Daoy (cell line): Measurements from ENCODE around the gene GBE1. TPM values are rescaled to one million over a fixed set of nuclear protein-coding genes. Genes with fewer than 3 reads are reported as not detected.
A peak's percentile ranks its signal among the peaks of the same experiment; 100 is the strongest.
"Not testable (repeated sequence)": the region's sequence is repeated elsewhere in the genome, so short reads cannot be mapped to it uniquely, and the experiment has no call there.

ENCODE experiments used
- DNase-seq: peaks from one replicate; pipeline ENCODE4 v3.0.0-alpha.2; 2015; ENCODE audit warnings: low read depth
- total RNA-seq: library from RNA; depleted of rRNA; stranded (reverse); fragments of >200 nt; shearing (Covaris generic); gene quantifications from 2 replicates; pipeline ENCODE4 v1.2.3, GENCODE V29; 2014

The GBE1 gene
- total RNA-seq, 1 experiment from 2014 or later: 28.6 TPM

GRCh38 chr3:81753416-81754027 lies 7.9 kb downstream of the GBE1 start:
- no peak for DNase-seq

DNA sequence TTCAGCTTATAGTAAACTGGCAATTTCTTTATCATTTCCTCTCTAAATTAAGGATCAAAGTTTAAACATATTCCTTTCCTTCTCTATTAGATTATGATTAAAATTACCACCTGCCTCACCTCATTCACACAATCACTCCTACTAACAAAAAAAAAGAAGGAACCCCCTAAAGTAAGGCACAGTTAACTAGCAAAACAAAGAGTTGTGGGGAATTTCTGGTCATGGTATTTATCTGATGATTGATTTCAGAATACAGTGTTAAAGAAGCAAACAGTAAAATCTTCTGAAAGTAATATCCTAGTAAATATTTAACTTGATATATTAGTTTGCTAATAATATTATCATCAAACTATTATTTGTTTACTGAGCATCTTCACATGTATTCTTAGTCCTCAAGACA lies 8.8 kb downstream of the GBE1 start:
- DNase-seq: no peak

- peak; percentile 3 for DNase-seq
Measured at GRCh38 chr3:81749265-81749664, 12.2 kb downstream of the GBE1 start.

DNA sequence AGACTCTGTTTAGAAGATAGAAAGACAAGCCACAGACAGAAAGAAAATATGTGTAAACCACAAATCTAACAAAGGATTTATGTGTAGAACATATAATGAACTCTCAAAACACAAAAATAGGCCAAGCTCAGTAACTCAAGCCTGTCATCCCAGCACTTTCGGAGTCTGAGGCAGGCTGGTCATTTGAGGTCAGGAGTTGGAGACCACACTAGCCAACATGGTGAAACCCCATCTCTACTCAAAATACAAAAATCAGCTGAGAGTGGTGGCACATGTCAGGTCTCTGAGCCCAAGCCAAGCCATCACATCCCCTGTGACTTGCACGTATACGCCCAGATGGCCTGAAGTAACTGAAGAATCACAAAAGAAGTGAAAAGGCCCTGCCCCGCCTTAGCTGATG lies 14.2 kb downstream of the GBE1 start:
- DNase-seq: not testable (repeated sequence)

DNA sequence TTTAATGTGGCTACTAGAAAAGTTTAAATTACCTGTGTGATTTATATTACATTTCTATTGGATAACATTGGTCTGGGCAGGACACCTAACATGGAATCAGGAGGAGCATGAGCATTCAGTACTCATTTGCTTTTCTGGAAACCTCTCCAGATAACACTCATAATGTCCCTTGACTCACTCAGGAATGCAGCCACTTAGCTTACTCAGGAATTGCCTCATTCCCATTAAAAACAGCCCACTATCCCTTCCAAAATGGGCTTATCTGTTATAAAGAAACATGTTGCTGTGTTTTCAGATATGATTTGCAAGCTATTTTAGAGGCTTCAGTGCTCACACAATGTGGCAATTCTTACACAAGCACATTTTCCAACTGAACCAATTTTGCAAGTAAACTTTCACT lies 17.1 kb downstream of the GBE1 start:
- peak; percentile 77 for DNase-seq

- peak; percentile 65 for DNase-seq
Measured at GRCh38 chr3:81743096-81744025, 18.1 kb downstream of the GBE1 start.

GRCh38 chr3:81742581-81742980 lies 18.9 kb downstream of the GBE1 start:
- no peak for DNase-seq

- no peak for DNase-seq
Measured at GRCh38 chr3:81741216-81741615, 20.2 kb downstream of the GBE1 start.

GRCh38 chr3:81740731-81741130 lies 20.7 kb downstream of the GBE1 start:
- no peak for DNase-seq

DNA sequence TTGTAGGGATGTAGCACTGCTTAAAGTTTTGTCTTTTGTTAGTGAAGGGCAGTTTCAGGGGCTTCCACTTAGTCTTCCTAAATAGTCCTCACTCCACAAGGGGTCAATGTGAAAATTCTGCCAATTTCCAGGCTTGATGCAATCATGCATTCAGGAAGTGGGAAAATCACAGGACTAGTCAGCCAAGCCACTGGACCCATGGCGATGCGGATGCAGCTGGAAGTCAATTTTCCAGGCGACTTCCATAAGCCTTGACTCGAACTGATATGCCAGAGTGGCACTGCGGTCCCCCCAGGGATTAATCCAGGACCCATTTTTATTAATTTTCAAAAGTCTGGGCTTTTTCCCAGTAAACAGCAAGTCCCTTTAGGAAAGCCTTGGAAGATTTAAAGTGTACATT lies 26.1 kb downstream of the GBE1 start:
- DNase-seq: no peak

DNA sequence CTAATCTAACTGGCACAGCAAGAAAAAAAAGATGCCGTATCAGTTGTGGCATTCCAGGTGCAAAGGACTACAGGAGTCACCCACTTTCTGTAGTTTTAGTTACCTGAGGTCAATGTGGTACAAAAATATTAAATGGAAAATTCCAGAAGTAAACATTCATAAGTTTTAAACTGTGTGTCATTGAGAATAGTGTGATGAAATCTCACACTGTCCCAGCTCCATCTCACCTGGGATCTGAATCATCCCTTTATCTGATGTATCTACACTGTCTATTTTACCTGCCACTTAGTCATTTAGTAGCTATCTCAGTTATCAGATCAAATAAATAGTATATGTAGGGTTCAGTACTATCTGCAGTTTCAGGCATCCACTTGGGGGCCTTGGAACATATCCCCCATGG lies 26.7 kb downstream of the GBE1 start:
- no peak for DNase-seq

- no peak for DNase-seq
Measured at GRCh38 chr3:81732642-81733041, 28.8 kb downstream of the GBE1 start.

DNA sequence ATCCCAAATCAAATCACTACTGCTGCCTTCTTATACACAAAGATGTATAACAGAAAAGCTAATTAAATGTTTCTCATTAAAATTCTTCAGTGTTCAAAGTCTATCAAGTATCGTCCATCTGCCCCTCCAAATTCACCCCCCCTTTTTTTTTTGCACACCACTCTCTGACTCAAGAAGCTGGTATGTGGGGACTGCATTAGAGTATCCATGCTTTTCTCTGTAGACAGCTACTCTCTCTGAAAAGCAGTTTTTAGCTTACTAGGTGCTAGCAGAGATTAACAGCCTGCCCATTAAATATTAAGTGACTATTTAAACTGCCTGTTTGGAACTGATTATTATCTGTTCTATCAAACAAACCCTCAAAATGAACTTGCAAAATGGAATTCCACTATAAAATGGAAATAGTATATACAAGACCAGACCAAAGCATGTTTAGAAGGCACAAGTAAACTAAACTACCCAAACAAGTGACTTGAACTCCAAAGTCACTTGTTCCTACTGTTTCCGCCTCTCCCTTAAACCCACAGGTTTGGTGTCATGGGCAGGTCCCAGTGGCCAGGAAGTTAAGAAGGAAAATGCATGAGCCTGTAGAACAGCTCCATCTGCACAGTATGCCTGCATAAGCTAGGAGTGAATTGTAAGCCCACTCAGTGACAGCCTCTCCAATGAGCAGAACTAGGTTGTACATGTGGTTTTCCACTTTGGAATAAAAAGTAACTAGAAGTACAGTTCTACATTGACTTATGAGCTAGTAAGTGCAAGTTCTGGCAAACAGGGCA lies 32.5 kb downstream of the GBE1 start:
- DNase-seq: peak; percentile 9

- DNase-seq: peak; percentile 17
Measured at GRCh38 chr3:81726735-81727134, 34.7 kb downstream of the GBE1 start.

- no peak for DNase-seq
Measured at GRCh38 chr3:81726132-81726531, 35.3 kb downstream of the GBE1 start.

GRCh38 chr3:81723732-81724313 lies 37.6 kb downstream of the GBE1 start:
- peak; percentile 44 for DNase-seq

- no peak for DNase-seq
Measured at GRCh38 chr3:81718311-81718710, 43.1 kb downstream of the GBE1 start.

DNA sequence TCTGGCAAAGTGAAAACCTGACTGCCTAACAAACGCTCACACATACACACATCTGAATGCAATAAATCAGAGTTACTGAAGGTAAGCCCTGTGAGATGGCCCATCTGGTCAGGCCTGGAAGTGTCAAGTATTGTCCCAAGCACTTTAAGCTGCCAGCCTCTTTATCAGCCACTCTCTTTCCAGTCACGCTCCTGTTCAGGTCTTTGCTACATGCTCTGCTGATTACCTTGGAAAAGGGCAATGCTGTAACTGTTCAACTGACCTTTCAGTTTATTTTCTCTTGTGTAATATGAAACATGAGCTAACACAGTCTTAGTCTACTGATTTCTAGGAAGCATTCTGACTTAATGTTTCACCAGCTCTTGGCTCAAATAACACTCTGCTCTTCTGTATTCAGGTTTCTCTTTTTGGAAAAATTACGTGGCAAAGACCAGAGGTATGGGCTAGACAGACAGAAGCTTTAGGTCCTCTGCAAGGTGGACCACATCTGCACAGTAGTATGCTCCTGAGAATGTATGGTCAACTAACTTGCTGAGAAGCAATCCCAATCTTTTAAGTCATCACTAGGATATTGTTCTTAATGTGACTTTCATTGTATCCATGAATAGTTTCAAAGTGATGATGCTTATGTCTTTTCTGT lies 44.5 kb downstream of the GBE1 start:
- peak; percentile 2 for DNase-seq

DNA sequence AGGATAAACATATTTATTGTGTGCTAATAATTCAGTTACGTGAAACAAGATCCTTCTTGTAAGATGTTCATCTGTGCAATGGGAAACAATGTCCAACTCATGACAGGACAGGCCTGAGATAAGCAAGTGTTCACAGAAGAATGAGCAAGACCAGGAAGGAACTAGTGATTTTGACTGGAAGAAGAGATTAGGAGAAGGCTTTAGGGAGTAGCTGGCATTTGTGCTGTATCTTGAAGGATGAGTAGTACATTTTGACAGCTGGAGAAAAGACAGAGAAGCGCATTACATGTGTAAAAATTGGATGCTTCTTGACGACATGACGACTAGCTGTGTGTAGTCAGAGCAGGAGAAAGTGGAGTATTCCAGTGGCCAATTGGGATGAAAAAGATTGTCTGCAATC lies 48.4 kb downstream of the GBE1 start:
- no peak for DNase-seq

GRCh38 chr3:81709606-81710005 lies 51.8 kb downstream of the GBE1 start:
- no peak for DNase-seq

DNA sequence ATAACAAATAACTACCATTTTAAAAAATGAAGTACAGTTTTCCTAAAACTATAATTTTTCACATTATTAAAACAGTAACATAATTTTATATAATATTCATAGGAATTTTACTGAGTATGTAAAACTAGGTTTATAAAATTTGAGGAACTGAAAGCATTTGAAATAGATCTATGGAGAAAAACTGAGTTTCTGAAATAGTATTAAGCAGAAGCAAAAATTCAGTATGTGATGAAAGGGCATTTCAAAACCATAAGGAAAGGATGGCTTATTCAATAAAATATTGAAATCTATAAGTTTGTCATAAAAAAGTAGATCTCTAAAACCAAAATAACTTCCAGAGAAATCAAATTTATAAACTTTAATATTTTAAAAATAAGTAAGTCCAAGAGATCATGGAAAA lies 53.4 kb downstream of the GBE1 start:
- DNase-seq: no peak

GRCh38 chr3:81702126-81702525 lies 59.3 kb downstream of the GBE1 start:
- no peak for DNase-seq
